CD4-positive, CD25-positive, alpha-beta regulatory T cell (primary cell): ENCODE measurements around the gene MAP3K3. TPM values are rescaled to one million over a fixed set of nuclear protein-coding genes. Genes with fewer than 3 reads are reported as not detected.
A peak's percentile ranks its signal among the peaks of the same experiment; 100 is the strongest.

Experiments used
- ATAC-seq, 2 donors: fragments of 150-1000 bp; cut with Tn5 transposase; one replicate each; pipeline ENCODE4 v1.10.0; 2021; ENCODE audit warnings: low read depth in 2 of 2, moderate number of reproducible peaks in 2 of 2, moderate library complexity in 1 of 2
- DNase-seq, 3 donors: peaks; one replicate each; pipeline versions ENCODE4 v3.0.0 to v3.0.0-alpha.2; 2012 to 2022; ENCODE audit warnings: mixed read lengths in 1 of 3
- H3K27ac ChIP-seq: one replicate; pipeline ENCODE4 v1.7.0; 2013; ENCODE audit warnings: mild to moderate bottlenecking, low read length; ENCODE audit not compliant: insufficient read depth, poor library complexity, severe bottlenecking
- H3K27me3 ChIP-seq: one replicate; pipeline ENCODE4 v1.7.0; 2013; ENCODE audit warnings: low read length; ENCODE audit not compliant: control insufficient read depth, insufficient read depth
- H3K36me3 ChIP-seq: one replicate; pipeline ENCODE4 v1.7.0; 2013; ENCODE audit warnings: mild to moderate bottlenecking, low read length, moderate library complexity; ENCODE audit not compliant: control insufficient read depth, insufficient read depth
- H3K4me1 ChIP-seq: 2 replicates; pipeline ENCODE4 v1.7.0; 2013; ENCODE audit warnings: mild to moderate bottlenecking, low read length; ENCODE audit not compliant: insufficient read depth, control insufficient read depth, poor library complexity, severe bottlenecking
- H3K4me3 ChIP-seq: one replicate; pipeline ENCODE4 v1.7.0; 2013; ENCODE audit warnings: low read depth, mild to moderate bottlenecking, low read length, moderate library complexity
- H3K9me3 ChIP-seq, 2 experiments: 1 replicate in 1 of 2; 2 replicates in 1 of 2; pipeline ENCODE4 v1.7.0; 2013; ENCODE audit warnings: low read length in 2 of 2, mild to moderate bottlenecking in 1 of 2, moderate library complexity in 1 of 2; ENCODE audit not compliant: control insufficient read depth in 2 of 2
- H3K27ac Mint-ChIP-seq, 3 donors: one replicate each; pipeline ENCODE4 v1.8.0; 2020 to 2022; ENCODE audit warnings: mild to moderate bottlenecking in 3 of 3, mixed read lengths in 3 of 3, moderate library complexity in 2 of 3
- H3K27me3 Mint-ChIP-seq: one replicate; pipeline ENCODE4 v1.8.0; 2022; ENCODE audit warnings: mild to moderate bottlenecking, mixed read lengths
- H3K36me3 Mint-ChIP-seq: one replicate; pipeline ENCODE4 v1.8.0; 2020; ENCODE audit warnings: mixed read lengths
- H3K4me1 Mint-ChIP-seq, 4 donors: one replicate each; pipeline ENCODE4 v1.8.0; 2020 to 2022; ENCODE audit warnings: mixed read lengths in 4 of 4, mild to moderate bottlenecking in 1 of 4
- H3K4me3 Mint-ChIP-seq, 4 donors: one replicate each; pipeline ENCODE4 v1.8.0; 2020 to 2022; ENCODE audit warnings: mild to moderate bottlenecking in 4 of 4, mixed read lengths in 4 of 4, moderate library complexity in 3 of 4
- H3K9me3 Mint-ChIP-seq, 7 donors: one replicate each; pipeline ENCODE4 v1.8.0; 2020 to 2022; ENCODE audit warnings: mixed read lengths in 7 of 7, mild to moderate bottlenecking in 3 of 7, moderate library complexity in 2 of 7
- polyA plus RNA-seq, 4 donors: library from polyadenylated mRNA; unstranded; fragments of 300-500 nt; fragmentation: Illumina TruSeq; gene quantifications; one replicate each; pipeline ENCODE4 v1.2.3, GENCODE V29; 2021
- total RNA-seq: library from RNA; stranded (reverse); gene quantifications from one replicate; pipeline ENCODE4 v1.2.3, GENCODE V29; 2022

Gene MAP3K3
- total and polyA plus RNA-seq, 5 donors from 2014 or later, result 24.2 to 72.9 (median 28.8) TPM

- H3K36me3 Mint-ChIP-seq, result peaks cover 40% of the 10 kb centered on the region
- H3K9me3 ChIP-seq, result no peaks in the 10 kb centered on the region
- DNase-seq, result peak in 1 of 3 donors; percentile 27
These were observed 12.2 kb upstream of the MAP3K3 start for GRCh38 chr17:63609816-63610573.

GRCh38 chr17:63610854-63611253 is 11.4 kb upstream of the MAP3K3 start:
- DNase-seq, result no peak
- H3K4me1 Mint-ChIP-seq, result peaks cover 4 to 26% (median 13%) of the 10 kb centered on the region in 4 donors
- no peaks in the 10 kb centered on the region for H3K9me3 ChIP-seq
- H3K27me3 Mint-ChIP-seq, result peaks cover 4% of the 10 kb centered on the region
- H3K27ac ChIP-seq, result no peak overlapping the region
- H3K36me3 ChIP-seq, result peaks cover 38% of the 10 kb centered on the region
- H3K27me3 ChIP-seq, result no peaks in the 10 kb centered on the region
- peaks cover 33% of the 10 kb centered on the region for H3K36me3 Mint-ChIP-seq
- peak overlapping the region; percentile 31 to 83 (median 74) for H3K27ac Mint-ChIP-seq
- H3K4me1 ChIP-seq, result no peaks in the 10 kb centered on the region
- H3K4me3 ChIP-seq, result no peak overlapping the region
- no peak overlapping the region for H3K4me3 Mint-ChIP-seq
- no peaks in the 10 kb centered on the region for H3K9me3 Mint-ChIP-seq
- ATAC-seq, result no peak

More at GRCh38 chr17:63609816-63610573, 12.2 kb upstream of the MAP3K3 start:
- ATAC-seq, result no peak
- H3K4me3 Mint-ChIP-seq, result peak overlapping the region in 1 of 4 donors; percentile 28
- Histone ChIP-seq H3K4me1 (no peaks in the 10 kb centered on the region), H3K36me3 (peaks cover 47% of the 10 kb centered on the region), H3K27ac (no peak overlapping the region), H3K4me3 (no peak overlapping the region), H3K27me3 (no peaks in the 10 kb centered on the region)
- peak overlapping the region; percentile 31 to 92 (median 83) for H3K27ac Mint-ChIP-seq
- H3K4me1 Mint-ChIP-seq, result peaks cover 5 to 28% (median 13%) of the 10 kb centered on the region in 4 donors
- H3K9me3 Mint-ChIP-seq, result no peaks in the 10 kb centered on the region
- H3K27me3 Mint-ChIP-seq, result peaks cover 4% of the 10 kb centered on the region

GRCh38 chr17:63611354-63611753 is 10.9 kb upstream of the MAP3K3 start:
- Mint-ChIP-seq H3K9me3 (no peaks in the 10 kb centered on the region), H3K4me1 (peaks cover 4 to 25% (median 13%) of the 10 kb centered on the region in 4 donors), H3K27ac (peak overlapping the region in 2 of 3 donors; percentile 31 to 74), H3K27me3 (peaks cover 4% of the 10 kb centered on the region), H3K36me3 (peaks cover 28% of the 10 kb centered on the region), H3K4me3 (no peak overlapping the region)
- Histone ChIP-seq H3K4me1 (no peaks in the 10 kb centered on the region), H3K36me3 (peaks cover 33% of the 10 kb centered on the region), H3K27ac (no peak overlapping the region), H3K9me3 (no peaks in the 10 kb centered on the region), H3K27me3 (no peaks in the 10 kb centered on the region), H3K4me3 (no peak overlapping the region)
- ATAC-seq (peak; percentile 23 to 35), DNase-seq (peak in 1 of 3 donors; percentile 73)

GRCh38 chr17:63613663-63614062 is 8.6 kb upstream of the MAP3K3 start:
- no peak overlapping the region for H3K27ac Mint-ChIP-seq
- H3K4me1 Mint-ChIP-seq, result peaks cover 4 to 25% (median 13%) of the 10 kb centered on the region in 4 donors
- H3K27me3 Mint-ChIP-seq, result peaks cover 4% of the 10 kb centered on the region

GRCh38 chr17:63621229-63621683 is 961 bp upstream of the MAP3K3 start:
- H3K27me3 Mint-ChIP-seq, result no peaks in the 10 kb centered on the region
- Histone ChIP-seq H3K27ac (peak overlapping the region; percentile 71), H3K4me3 (peak overlapping the region; percentile 60), H3K4me1 (peaks cover 29% of the 10 kb centered on the region), H3K27me3 (no peaks in the 10 kb centered on the region), H3K36me3 (no peaks in the 10 kb centered on the region), H3K9me3 (no peaks in the 10 kb centered on the region)
- peak overlapping the region; percentile 5 to 28 (median 9) for H3K27ac Mint-ChIP-seq
- DNase-seq, result no peak
- no peak for ATAC-seq
- peaks cover 18 to 41% (median 34%) of the 10 kb centered on the region in 4 donors for H3K4me1 Mint-ChIP-seq
- no peaks in the 10 kb centered on the region for H3K36me3 Mint-ChIP-seq
- no peaks in the 10 kb centered on the region for H3K9me3 Mint-ChIP-seq
- H3K4me3 Mint-ChIP-seq, result peak overlapping the region; percentile 93 to 96 (median 93)

More at GRCh38 chr17:63613663-63614062, 8.6 kb upstream of the MAP3K3 start:
- Mint-ChIP-seq H3K36me3 (peaks cover 11% of the 10 kb centered on the region), H3K4me3 (no peak overlapping the region), H3K9me3 (no peaks in the 10 kb centered on the region)
- no peak for ATAC-seq
- Histone ChIP-seq H3K4me3 (no peak overlapping the region), H3K36me3 (peaks cover 11% of the 10 kb centered on the region), H3K27ac (no peak overlapping the region), H3K27me3 (no peaks in the 10 kb centered on the region), H3K9me3 (no peaks in the 10 kb centered on the region), H3K4me1 (no peaks in the 10 kb centered on the region)
- DNase-seq, result no peak

- no peaks in the 10 kb centered on the region for H3K27me3 ChIP-seq
- Mint-ChIP-seq H3K27ac (peak overlapping the region; percentile 89 to 93 (median 90)), H3K4me3 (peak overlapping the region; percentile 98 to 99 (median 99)), H3K4me1 (peaks cover 23 to 54% (median 44%) of the 10 kb centered on the region in 4 donors), H3K9me3 (no peaks in the 10 kb centered on the region), H3K36me3 (peaks cover 4% of the 10 kb centered on the region), H3K27me3 (no peaks in the 10 kb centered on the region)
- peak overlapping the region; percentile 14 for H3K27ac ChIP-seq
- no peaks in the 10 kb centered on the region for H3K9me3 ChIP-seq
- H3K4me1 ChIP-seq, result peaks cover 35% of the 10 kb centered on the region
- H3K4me3 ChIP-seq, result peak overlapping the region; percentile 85
- DNase-seq, result peak; percentile 28 to 65 (median 55)
- ATAC-seq, result peak; percentile 11 to 12
- H3K36me3 ChIP-seq, result no peaks in the 10 kb centered on the region
These were observed 565 bp downstream of the MAP3K3 start for GRCh38 chr17:63622574-63623390.

GRCh38 chr17:63623786-63624530 is 1.7 kb downstream of the MAP3K3 start:
- Histone ChIP-seq H3K36me3 (peaks cover 6% of the 10 kb centered on the region), H3K4me3 (peak overlapping the region; percentile 85), H3K4me1 (peaks cover 35% of the 10 kb centered on the region), H3K27me3 (no peaks in the 10 kb centered on the region), H3K27ac (no peak overlapping the region), H3K9me3 (no peaks in the 10 kb centered on the region)
- no peak for ATAC-seq
- peaks cover 4% of the 10 kb centered on the region for H3K36me3 Mint-ChIP-seq
- H3K9me3 Mint-ChIP-seq, result no peaks in the 10 kb centered on the region
- H3K4me1 Mint-ChIP-seq, result peaks cover 23 to 56% (median 46%) of the 10 kb centered on the region in 4 donors
- peak overlapping the region; percentile 98 to 99 (median 99) for H3K4me3 Mint-ChIP-seq
- no peaks in the 10 kb centered on the region for H3K27me3 Mint-ChIP-seq
- H3K27ac Mint-ChIP-seq, result peak overlapping the region in 2 of 3 donors; percentile 89 to 93
- no peak for DNase-seq
